Nephron progenitor cell (in vitro differentiated cells): ENCODE measurements around the gene POLR3F.
"Not testable (repeated sequence)": the region's sequence is repeated elsewhere in the genome, so short reads cannot be mapped to it uniquely, and the experiment has no call there.

Experiments
- DNase-seq: peaks from one replicate; pipeline ENCODE4 v3.0.0; 2021
- H3K27ac Mint-ChIP-seq: 2 replicates; pipeline ENCODE4 v1.8.0; 2021; ENCODE audit warnings: mild to moderate bottlenecking, moderate library complexity, mixed read lengths
- H3K27me3 Mint-ChIP-seq: 2 replicates; pipeline ENCODE4 v1.8.0; 2021; ENCODE audit warnings: mild to moderate bottlenecking, low read depth, mixed read lengths; ENCODE audit not compliant: poor library complexity
- H3K36me3 Mint-ChIP-seq: 2 replicates; pipeline ENCODE4 v1.8.0; 2021; ENCODE audit warnings: low read depth, mixed read lengths
- H3K4me1 Mint-ChIP-seq: 2 replicates; pipeline ENCODE4 v1.8.0; 2021; ENCODE audit warnings: mixed read lengths
- H3K4me3 Mint-ChIP-seq: 2 replicates; pipeline ENCODE4 v1.8.0; 2021; ENCODE audit warnings: mild to moderate bottlenecking, moderate library complexity, mixed read lengths
- H3K9me3 Mint-ChIP-seq: 2 replicates; pipeline ENCODE4 v1.8.0; 2021; ENCODE audit warnings: mild to moderate bottlenecking, moderate library complexity, mixed read lengths
- CTCF ChIP-seq: fragments of 200-600 bp; sonication (generic); IDR thresholded peaks from 2 replicates; pipeline ENCODE4 v1.5.0; 2021; ENCODE audit warnings: antibody characterized with exemption

POLR3F gene

DNA sequence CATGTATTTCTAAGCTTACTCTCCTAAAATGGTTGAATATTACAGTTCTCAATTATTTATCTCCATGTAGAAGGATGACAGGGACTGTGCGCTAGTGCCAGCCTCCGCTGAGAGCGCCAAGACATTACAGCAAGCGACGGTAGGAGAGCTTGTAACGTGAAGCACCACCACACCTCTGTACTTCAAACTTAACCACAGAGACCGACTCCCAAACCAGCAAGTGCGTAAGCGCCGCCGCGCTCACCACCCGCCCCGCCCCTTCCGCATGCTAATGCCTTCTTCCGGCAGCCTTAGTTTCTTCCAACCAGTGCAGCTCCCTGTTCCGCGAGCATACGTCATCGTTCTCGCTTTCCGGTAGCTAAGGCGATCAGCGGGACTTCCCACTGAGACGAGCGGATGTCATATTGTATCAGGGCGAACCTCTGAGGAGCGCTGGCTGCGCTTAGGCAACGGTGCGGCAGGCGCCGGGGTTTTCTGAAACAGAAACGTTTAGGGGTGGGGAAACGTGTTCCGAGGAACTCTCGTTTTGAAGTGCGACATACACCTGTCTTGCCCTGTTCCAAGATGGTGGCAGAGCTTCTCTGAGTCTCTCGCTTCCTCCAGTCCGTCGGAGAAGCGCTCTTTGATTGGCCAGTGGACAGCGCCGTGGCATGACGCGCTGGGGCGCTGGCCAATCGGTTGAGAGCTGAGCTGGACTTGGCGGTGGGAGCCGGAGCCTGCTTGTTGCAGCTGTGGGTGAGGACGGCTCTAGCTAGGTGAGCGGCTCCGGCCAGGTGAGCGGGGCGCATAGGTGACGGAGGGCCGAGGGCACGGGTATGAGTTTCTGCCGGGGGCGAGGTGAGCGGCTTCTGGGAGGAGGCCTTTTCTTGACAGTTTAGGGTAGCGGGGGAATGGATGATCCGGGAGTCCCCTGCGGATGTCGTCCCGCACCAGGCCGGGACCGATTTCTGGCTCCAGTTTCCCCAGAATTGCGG lies 40.3 kb downstream of the POLR3F start, which contains the start of gene SEC23B:
SEC23B (plus strand) TSS at position 723 of the 974 bp plus-strand sequence. CDS start 2,896 bp downstream, outside the sequence.
- no peak for TF ChIP-seq CTCF
- DNase-seq: peak; percentile 95
- Mint-ChIP-seq H3K27ac (peak within 1 kb of the TSS; percentile 100), H3K9me3 (peaks cover 3% of the 10 kb centered on the region), H3K4me3 (peak within 1 kb of the TSS; percentile 100), H3K36me3 (peaks cover 22% of the 10 kb centered on the region), H3K4me1 (peaks cover 27% of the 10 kb centered on the region), H3K27me3 (peaks cover 16% of the 10 kb centered on the region)

- Mint-ChIP-seq H3K4me1 (peaks cover 26% of the 10 kb centered on the region), H3K27me3 (peaks cover 4% of the 10 kb centered on the region), H3K9me3 (no peaks in the 10 kb centered on the region), H3K36me3 (peaks cover 45% of the 10 kb centered on the region), H3K27ac (no peak overlapping the region), H3K4me3 (no peak overlapping the region)
- DNase-seq: no peak
- TF ChIP-seq CTCF: no peak
Observed at GRCh38 chr20:18511571-18511970, 44.4 kb downstream of the POLR3F start.

GRCh38 chr20:18513208-18513607 lies 46.0 kb downstream of the POLR3F start:
- no peak for DNase-seq
- no peaks in the 10 kb centered on the region for H3K9me3 Mint-ChIP-seq
- no peaks in the 10 kb centered on the region for H3K27me3 Mint-ChIP-seq
- peaks cover 11% of the 10 kb centered on the region for H3K4me1 Mint-ChIP-seq
- H3K36me3 Mint-ChIP-seq: peaks cover 45% of the 10 kb centered on the region
- no peak for TF ChIP-seq CTCF
- H3K27ac Mint-ChIP-seq: no peak overlapping the region
- H3K4me3 Mint-ChIP-seq: no peak overlapping the region

- TF ChIP-seq CTCF: no peak
- H3K4me1 Mint-ChIP-seq: peaks cover 2% of the 10 kb centered on the region
- no peaks in the 10 kb centered on the region for H3K27me3 Mint-ChIP-seq
Observed at GRCh38 chr20:18514127-18514526, 46.9 kb downstream of the POLR3F start.

DNA sequence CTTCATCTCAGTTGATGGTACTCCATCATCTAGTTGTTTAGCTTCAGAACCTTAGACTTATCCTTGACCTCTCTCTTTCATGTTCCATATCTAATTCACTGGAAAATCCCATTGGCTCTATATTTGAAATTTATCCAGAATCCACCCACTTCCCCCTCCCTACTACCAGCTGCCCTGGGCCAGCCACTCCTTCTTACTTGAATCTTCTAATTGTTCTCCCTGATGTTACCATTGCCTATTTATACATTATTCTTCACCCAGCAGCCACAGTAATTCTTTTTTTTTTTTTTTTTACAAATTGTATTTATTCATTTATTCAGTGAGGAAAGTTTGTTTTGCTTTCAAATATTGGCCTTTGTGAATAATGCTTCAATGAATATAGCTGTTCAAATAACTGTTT lies 48.8 kb downstream of the POLR3F start:
- no peak for TF ChIP-seq CTCF
- Mint-ChIP-seq H3K27ac (no peak overlapping the region), H3K4me1 (no peaks in the 10 kb centered on the region), H3K9me3 (no peaks in the 10 kb centered on the region), H3K36me3 (peaks cover 31% of the 10 kb centered on the region), H3K4me3 (no peak overlapping the region), H3K27me3 (no peaks in the 10 kb centered on the region)
- no peak for DNase-seq

More at GRCh38 chr20:18514127-18514526, 46.9 kb downstream of the POLR3F start:
- Mint-ChIP-seq H3K4me3 (no peak overlapping the region), H3K36me3 (peaks cover 45% of the 10 kb centered on the region), H3K27ac (no peak overlapping the region), H3K9me3 (no peaks in the 10 kb centered on the region)
- no peak for DNase-seq

GRCh38 chr20:18522066-18522465 lies 54.9 kb downstream of the POLR3F start:
- not testable (repeated sequence) for H3K27me3 Mint-ChIP-seq, H3K4me3 Mint-ChIP-seq, DNase-seq, H3K27ac Mint-ChIP-seq, H3K4me1 Mint-ChIP-seq, H3K9me3 Mint-ChIP-seq
- H3K36me3 Mint-ChIP-seq: peaks cover 29% of the 10 kb centered on the region
